Lung (tissue), 12 donors: ENCODE data around the gene CDC73. TPM values are rescaled to one million over a fixed set of nuclear protein-coding genes. Genes with fewer than 3 reads are reported as not detected.
"Not testable (repeated sequence)": the region's sequence is repeated elsewhere in the genome, so short reads cannot be mapped to it uniquely, and the experiment has no call there.

ENCODE experiments used
- ATAC-seq: fragments of 200-7000 bp; cut with Tn5 transposase; one replicate; pipeline ENCODE4 v1.9.1; 2020; ENCODE audit warnings: moderate number of reproducible peaks; ENCODE audit not compliant: insufficient read depth, low FRiP score
- DNase-seq, 3 donors: peaks; one replicate each; pipeline ENCODE4 v3.0.0-alpha.2; 2013 to 2017
- H3K27ac ChIP-seq, 2 donors: one replicate each; pipeline ENCODE4 v1.5.1; 2013; ENCODE audit warnings: mild to moderate bottlenecking in 2 of 2, moderate library complexity in 2 of 2, control low read depth in 1 of 2, inconsistent platforms in 1 of 2, low read depth in 1 of 2, low read length in 1 of 2
- H3K27me3 ChIP-seq, 3 donors: one replicate each; pipeline ENCODE4 v1.5.1; 2013; ENCODE audit warnings: low read length in 2 of 3; ENCODE audit not compliant: control insufficient read depth in 3 of 3, insufficient read depth in 3 of 3
- H3K36me3 ChIP-seq, 4 donors: one replicate each; pipeline ENCODE4 v1.5.1; 2013; ENCODE audit warnings: low read length in 4 of 4, mild to moderate bottlenecking in 1 of 4, moderate library complexity in 1 of 4; ENCODE audit not compliant: control insufficient read depth in 4 of 4, insufficient read depth in 4 of 4
- H3K4me1 ChIP-seq, 5 donors: one replicate each; pipeline ENCODE4 v1.5.1; 2013; ENCODE audit warnings: low read length in 5 of 5, mild to moderate bottlenecking in 2 of 5, moderate library complexity in 1 of 5; ENCODE audit not compliant: control insufficient read depth in 5 of 5, insufficient read depth in 5 of 5
- H3K4me3 ChIP-seq: one replicate; pipeline ENCODE4 v1.5.1; 2013; ENCODE audit warnings: mild to moderate bottlenecking, control low read depth, moderate library complexity
- H3K9ac ChIP-seq, 2 donors: one replicate each; pipeline ENCODE4 v1.5.1; 2013; ENCODE audit warnings: low read length in 2 of 2, control low read depth in 1 of 2; ENCODE audit not compliant: insufficient read depth in 1 of 2
- H3K9me3 ChIP-seq, 4 donors: one replicate each; pipeline ENCODE4 v1.5.1; 2013; ENCODE audit warnings: low read length in 3 of 4, mild to moderate bottlenecking in 1 of 4, moderate library complexity in 1 of 4; ENCODE audit not compliant: control insufficient read depth in 4 of 4, insufficient read depth in 3 of 4
- WGBS, 2 donors: extraction: QIAGEN DNeasy Blood & Tissue Kit; methylation state at CpG; one replicate each; pipeline ENCODE4 v1.1.7; 2013; 5-methylcytosine and 5-hydroxymethylcytosine counted together
- polyA plus RNA-seq, 2 donors: library from polyadenylated mRNA; stranded (reverse); fragments of 200-250 nt; gene quantifications; one replicate each; pipeline ENCODE4 v1.2.1, GENCODE V29; 2013
- total RNA-seq, 2 donors: library from RNA; depleted of rRNA in 1 of 2; stranded (reverse); fragments of >200 nt in 1 of 2; gene quantifications; one replicate each; pipeline ENCODE4 v1.2.1, GENCODE V29; 2014 to 2021
- TF ChIP-seq, protein P1 (sequence below): IDR thresholded peaks from 2 replicates; pipeline ENCODE4 v1.5.1; 2012; ENCODE audit warnings: mild to moderate bottlenecking; ENCODE audit errors: control extremely low read depth, extremely low read depth
- donor health status: control.
- donor health status: control.
- donor health status: Bipolar disorder and iron deficiency.
- donor health status: healthy.
- donor health status: DM: yes; HTN: yes; CAD: no.

Gene CDC73
- total and polyA plus RNA-seq, 4 donors = 7.8 to 64.2 (median 34.5) TPM

DNA sequence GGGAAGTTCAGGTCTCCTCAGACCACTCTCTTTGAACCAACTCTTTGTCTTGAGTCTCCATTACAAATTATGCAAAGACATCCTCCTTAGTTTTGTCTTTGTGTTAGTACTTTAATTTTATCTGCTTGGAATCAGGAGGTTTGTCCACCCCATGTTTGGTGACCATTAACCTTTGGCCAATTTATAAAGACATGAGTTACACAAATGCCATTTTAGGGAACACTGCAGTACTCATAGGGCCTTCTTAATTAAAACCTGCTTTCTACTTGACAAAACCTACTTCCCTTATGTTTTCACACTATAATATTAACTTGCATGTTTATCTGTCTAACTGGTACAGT is 7.9 kb upstream of the CDC73 start:
- peaks cover 0 to 15% (median 5%) of the 10 kb centered on the region in 5 donors for H3K4me1 ChIP-seq
- ATAC-seq (no peak), DNase-seq (no peak)
- TF ChIP-seq, protein P1, sequence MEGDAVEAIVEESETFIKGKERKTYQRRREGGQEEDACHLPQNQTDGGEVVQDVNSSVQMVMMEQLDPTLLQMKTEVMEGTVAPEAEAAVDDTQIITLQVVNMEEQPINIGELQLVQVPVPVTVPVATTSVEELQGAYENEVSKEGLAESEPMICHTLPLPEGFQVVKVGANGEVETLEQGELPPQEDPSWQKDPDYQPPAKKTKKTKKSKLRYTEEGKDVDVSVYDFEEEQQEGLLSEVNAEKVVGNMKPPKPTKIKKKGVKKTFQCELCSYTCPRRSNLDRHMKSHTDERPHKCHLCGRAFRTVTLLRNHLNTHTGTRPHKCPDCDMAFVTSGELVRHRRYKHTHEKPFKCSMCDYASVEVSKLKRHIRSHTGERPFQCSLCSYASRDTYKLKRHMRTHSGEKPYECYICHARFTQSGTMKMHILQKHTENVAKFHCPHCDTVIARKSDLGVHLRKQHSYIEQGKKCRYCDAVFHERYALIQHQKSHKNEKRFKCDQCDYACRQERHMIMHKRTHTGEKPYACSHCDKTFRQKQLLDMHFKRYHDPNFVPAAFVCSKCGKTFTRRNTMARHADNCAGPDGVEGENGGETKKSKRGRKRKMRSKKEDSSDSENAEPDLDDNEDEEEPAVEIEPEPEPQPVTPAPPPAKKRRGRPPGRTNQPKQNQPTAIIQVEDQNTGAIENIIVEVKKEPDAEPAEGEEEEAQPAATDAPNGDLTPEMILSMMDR = no peak
- H3K36me3 ChIP-seq = no peaks in the 10 kb centered on the region
- no peaks in the 10 kb centered on the region for H3K27me3 ChIP-seq
- no peaks in the 10 kb centered on the region for H3K9me3 ChIP-seq
- no peak overlapping the region for H3K27ac ChIP-seq
- H3K4me3 ChIP-seq = no peak overlapping the region
- H3K9ac ChIP-seq = no peak overlapping the region

GRCh38 chr1:193114485-193115095 is 7.2 kb upstream of the CDC73 start:
- no peaks in the 10 kb centered on the region for H3K27me3 ChIP-seq
- no peaks in the 10 kb centered on the region for H3K9me3 ChIP-seq
- DNase-seq (no peak), ATAC-seq (no peak)
- no peaks in the 10 kb centered on the region for H3K36me3 ChIP-seq
- 59 to 75% methylated on average over 6 of the region's 6 CpGs for WGBS, 2 donors
- H3K27ac ChIP-seq = no peak overlapping the region
- TF ChIP-seq, protein P1 = no peak
- no peak overlapping the region for H3K4me3 ChIP-seq
- peaks cover 0 to 15% (median 5%) of the 10 kb centered on the region in 5 donors for H3K4me1 ChIP-seq
- H3K9ac ChIP-seq = no peak overlapping the region

DNA sequence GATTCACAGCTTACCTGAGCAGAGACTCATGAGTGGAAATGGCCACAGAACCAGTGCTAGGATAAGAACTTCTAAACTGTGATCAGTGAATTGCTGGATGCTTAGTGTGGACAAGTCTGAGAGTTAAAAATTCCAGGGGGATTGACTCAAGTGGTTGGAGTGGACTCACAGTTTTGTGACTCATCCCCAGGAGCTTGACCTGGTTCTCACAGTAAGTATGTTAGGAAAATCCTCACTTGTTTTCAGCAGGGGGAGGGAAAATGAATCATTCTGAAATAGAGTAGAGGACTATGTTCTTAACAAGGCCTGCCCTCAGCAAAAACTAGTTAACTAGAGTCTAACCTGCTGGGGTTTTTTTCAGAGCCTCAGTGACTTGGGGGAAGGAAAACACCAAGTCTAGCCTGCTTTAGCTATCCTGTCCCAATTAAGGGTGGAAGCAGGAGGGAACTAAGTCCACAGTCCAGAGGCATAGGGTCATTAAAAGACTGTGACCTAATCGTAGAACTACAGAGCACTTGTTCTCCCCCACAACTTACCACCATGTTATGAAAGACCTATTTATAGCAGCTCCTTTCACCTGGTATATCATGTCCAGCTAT is 6.1 kb upstream of the CDC73 start:
- no peaks in the 10 kb centered on the region for H3K36me3 ChIP-seq
- TF ChIP-seq, protein P1 = no peak
- H3K4me1 ChIP-seq = peaks cover 0 to 15% (median 5%) of the 10 kb centered on the region in 5 donors
- ATAC-seq (peak; percentile 64), DNase-seq (no peak)
- H3K9ac ChIP-seq = no peak overlapping the region
- WGBS, 2 donors = 62 to 79% methylated on average over 1 of the region's 1 CpG
- no peaks in the 10 kb centered on the region for H3K27me3 ChIP-seq
- H3K4me3 ChIP-seq = no peak overlapping the region
- peak overlapping the region in 1 of 2 donors; percentile 91 for H3K27ac ChIP-seq
- no peaks in the 10 kb centered on the region for H3K9me3 ChIP-seq

GRCh38 chr1:193117167-193117566 is 4.7 kb upstream of the CDC73 start:
- not testable (repeated sequence) for H3K36me3 ChIP-seq, H3K27ac ChIP-seq, H3K4me3 ChIP-seq, H3K9ac ChIP-seq, ATAC-seq, H3K27me3 ChIP-seq, H3K4me1 ChIP-seq, H3K9me3 ChIP-seq, DNase-seq
- 95 to 96% methylated on average over 6 of the region's 6 CpGs for WGBS, 2 donors
